NOMO-1 (cell line): Measurements from ENCODE around the gene AMBRA1.

ENCODE experiments used
- DNase-seq, 2 experiments: peaks; one replicate each; lab custom pipeline; 2025; ENCODE audit not compliant: unreplicated experiment in 2 of 2; lab: John Stamatoyannopoulos, UW

The AMBRA1 gene

DNA sequence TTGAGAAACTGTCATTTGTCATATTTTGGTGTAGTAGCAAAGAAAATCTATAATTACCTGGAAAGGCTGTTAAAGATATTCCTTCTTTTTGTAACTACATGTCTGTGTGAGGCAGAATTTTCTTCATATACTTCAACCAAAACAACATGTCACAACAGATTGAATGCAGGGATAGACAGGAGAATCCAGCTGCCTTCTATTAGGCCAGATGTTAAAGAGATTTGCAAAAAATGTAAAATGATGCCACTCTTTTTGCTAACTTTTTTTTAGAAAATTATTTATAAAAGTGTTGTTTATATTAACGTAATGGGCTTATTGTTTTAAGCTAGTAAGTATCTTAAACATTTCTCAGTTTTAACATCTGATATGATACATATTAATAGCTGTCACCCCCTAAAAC, 233.9 kb downstream of the AMBRA1 start:
- no peak for DNase-seq

DNA sequence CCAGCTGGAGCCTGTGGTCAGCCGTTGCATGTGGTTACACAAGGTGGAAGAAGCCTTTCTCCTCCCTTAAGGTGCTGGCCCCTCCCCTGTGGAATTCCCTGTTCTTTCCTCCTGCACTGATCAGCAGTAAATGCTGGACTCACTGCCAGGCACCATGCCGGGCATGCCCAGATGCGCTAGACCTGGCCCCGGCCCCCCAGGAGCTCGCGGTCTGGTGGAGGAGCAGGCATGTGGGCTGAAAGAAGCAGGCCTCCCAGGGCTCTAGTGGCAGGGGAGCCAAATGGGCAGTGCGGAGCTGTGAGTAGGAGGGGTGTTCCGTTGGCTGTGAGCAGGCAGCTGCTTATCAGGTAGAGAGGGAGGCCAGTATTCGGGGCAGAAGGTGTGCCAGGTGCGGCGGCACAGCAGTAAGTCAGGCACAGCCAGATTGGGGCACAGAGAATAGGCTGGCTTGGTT, 236.3 kb downstream of the AMBRA1 start:
- peak in 1 of 2 experiments; percentile 52 for DNase-seq

DNA sequence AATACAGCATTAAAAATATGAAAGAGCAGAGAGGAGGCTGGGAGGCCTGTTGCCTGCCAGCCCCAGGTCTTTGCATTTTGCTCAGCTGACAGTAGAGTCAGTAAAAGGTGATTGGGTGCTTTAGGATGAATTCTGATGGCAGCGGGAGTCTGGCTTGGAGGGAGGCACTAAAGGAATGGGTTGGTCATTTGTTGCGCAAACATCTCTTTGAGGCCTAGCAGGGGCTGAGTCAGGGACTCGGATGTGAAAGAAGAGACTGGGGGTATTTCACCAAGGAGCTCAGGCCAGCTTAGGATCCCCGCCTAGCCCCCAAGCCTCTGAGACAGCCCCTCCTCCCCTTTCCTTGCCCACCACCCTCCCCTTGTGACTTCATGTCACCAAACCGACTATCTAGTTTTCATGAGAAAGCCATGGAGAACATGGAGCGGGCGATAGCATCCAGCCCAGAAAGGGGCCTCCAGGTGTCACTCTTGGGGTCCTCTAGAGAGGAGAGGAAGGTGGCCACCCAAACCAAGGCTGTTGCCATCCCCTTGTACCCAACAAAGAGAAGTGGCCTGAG, 236.8 kb downstream of the AMBRA1 start:
- peak; percentile 72 to 79 for DNase-seq

DNA sequence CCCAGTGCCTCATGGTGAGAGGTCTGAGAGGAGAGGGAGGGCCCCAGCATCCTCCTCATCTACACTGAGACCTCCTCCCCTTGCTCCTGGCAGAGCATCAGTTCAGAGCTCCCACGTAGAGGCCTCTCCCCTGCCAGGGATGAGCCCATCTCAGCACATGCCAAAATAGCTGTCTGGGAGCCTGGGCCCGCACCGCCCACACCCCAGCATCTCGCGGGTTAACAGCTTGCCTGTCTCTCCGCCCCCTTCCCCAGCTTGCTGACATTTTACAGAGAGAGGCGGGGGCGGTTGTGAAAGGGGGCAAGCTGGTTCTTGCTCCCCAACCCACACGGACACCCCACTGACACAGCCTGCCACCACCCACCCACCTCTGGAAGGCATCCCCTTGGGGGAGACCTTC, 240.1 kb downstream of the AMBRA1 start:
- no peak for DNase-seq

DNA sequence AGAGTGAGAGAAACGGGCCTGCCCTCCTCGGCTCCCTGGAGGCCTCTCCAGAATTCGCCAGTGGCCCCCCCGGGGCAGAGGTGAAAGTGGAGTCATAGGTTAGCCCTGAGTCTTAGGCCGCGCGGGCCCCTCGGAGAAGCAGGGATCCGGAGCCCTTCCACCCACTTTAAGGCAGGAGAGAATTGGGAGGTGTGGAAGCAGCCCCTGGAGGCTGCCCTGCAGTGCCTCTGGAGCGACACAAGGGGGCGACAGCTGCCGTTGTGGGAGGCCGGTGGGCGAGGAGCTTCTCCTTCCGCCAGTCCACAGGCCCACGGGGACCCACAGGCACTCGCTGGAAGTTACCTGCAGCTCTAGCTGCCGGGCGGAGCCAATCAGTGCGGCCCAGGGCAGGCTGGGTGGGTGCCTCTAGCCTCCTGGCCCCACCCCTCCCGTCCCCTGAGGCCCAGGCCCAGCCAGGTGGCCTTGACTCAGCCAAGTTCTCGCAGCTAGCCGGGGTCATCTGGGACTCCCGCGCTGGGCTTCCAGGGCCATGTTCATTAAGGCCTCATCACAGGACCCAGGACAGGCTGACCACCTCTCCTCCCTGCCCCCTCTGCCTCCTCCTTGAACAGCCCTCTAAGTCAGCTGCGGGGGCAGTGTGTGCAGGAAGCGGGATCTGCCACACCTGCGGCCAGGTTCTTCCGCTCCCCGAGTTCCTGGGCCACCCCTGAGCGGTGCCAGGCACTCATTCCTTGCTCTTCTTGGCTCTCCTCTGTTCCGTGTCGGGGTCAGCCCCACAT, 241.6 kb downstream of the AMBRA1 start:
- DNase-seq, result peak; percentile 24 to 40

DNA sequence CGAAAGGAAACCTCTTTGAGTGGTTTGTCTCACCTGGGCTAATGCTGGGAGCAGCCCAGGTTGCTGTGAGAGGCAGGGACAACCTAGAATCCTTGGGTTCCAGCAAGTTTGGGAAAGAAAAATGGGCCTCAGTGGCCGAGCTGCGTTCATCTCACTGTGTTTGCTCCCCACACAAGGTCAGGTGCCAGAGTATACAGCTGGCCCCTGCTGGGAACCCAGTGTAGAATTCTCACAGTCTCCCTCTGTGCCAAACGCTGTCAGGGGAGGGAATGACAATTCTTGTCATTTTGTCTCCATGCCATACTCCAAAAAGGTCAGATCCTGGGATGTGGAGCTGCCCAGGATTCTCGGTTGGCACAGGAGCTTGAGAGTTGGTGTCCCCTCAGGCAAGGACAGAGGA, 242.2 kb downstream of the AMBRA1 start:
- no peak for DNase-seq

DNA sequence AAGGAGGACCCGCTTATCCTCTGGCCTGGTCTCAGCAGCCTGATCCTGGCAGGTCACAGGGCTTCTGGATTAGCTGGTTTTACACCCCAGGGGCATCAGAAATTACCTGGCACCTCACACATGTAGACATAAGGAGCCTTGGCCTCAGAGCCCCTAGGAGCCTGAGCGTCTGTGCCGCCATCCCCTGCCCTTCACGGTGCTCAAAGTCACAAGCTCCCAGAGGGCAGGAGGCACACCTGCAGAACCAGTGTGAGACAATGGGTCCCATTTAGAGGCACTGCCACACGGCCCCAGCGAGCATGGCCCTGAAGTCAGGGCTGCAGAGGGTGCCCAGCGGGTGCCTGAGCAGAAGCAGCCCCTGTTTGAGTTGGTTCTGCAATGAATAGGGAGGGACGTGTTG, 242.7 kb downstream of the AMBRA1 start:
- no peak for DNase-seq

DNA sequence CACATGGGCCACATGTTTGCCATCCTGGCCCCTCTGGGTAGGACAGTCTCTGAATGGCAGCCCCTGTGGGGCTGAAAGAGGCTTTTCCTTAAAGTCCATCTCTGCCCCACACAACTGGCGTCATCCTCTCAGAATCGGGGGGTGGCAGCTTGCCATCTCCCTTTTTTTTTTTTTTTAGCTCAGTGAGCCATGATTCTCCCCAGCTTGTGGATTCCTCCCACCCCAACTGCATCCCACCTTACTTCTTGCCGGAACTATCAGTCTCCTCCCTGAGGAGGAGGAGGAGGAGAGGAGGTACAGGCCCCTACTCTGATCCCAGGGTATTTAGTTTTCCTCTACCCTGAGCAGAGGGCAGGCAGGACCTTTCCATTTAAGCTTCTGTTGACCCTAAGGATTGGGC, 243.1 kb downstream of the AMBRA1 start:
- DNase-seq, result no peak

DNA sequence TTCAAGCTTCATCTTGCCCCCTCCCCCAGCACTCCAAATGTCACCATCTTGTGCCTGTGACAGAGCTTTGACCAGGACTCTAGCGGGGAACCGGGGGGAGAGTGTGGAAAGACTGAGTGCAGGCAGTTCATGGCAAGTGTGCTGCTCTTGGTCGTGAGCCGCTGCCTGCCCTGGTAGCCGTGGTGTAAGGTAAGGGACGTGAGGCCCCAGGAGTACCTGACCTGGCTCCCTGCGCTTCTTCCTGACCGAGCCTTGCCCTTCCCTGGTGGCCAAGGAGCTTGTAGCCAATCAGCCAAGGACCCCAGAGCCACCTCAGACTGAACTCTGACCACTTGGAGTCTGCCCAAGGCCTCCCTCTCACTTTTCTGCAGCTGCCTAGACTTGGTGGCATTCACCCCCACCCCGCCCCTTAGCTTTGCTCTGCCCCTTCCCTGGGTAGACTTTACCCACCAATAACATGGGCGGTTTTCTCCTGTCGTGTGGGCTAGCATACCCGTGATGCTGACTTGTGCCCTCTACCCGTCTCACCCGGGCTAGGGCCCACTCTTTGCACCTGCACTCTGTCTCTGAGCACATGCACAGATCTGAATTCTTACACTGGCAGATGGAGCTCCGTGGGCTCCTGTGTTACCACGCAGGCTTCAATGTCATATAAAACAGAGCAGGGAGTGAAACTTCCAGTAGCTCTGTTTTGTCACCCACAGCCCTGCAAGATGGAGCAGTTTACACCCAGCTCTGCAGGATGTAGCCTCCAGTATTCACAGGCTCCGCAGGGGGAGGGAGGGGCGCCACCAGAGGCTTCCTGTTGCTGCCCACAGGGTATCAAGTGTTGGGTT, 245.0 kb downstream of the AMBRA1 start:
- no peak for DNase-seq

DNA sequence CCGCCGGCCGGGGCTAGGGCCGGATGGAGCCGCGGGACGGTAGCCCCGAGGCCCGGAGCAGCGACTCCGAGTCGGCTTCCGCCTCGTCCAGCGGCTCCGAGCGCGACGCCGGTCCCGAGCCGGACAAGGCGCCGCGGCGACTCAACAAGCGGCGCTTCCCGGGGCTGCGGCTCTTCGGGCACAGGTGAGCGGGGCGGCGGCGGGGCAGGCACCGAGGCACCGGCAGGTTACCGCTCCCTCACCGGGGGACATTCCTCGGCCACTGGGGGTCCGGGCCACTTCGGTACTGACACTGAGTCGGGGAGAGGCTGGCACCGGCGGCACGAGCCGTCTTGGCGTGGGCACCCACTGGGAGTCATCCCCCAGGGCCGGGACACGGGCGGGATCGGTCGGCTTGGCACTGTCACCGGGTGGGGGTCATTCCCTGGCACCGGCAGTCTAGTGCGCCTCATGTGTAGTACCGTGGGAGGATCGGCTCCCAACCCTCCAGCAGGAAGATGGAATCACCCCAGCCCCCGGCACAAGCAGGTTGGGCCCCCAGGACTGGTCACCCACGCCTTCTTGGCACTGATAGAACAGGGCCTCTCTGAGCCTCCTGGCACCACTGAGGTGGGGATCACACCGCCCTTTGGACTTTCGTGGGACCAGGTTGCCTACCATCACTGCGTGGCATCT, 246.0 kb downstream of the AMBRA1 start:
- DNase-seq, result no peak

DNA sequence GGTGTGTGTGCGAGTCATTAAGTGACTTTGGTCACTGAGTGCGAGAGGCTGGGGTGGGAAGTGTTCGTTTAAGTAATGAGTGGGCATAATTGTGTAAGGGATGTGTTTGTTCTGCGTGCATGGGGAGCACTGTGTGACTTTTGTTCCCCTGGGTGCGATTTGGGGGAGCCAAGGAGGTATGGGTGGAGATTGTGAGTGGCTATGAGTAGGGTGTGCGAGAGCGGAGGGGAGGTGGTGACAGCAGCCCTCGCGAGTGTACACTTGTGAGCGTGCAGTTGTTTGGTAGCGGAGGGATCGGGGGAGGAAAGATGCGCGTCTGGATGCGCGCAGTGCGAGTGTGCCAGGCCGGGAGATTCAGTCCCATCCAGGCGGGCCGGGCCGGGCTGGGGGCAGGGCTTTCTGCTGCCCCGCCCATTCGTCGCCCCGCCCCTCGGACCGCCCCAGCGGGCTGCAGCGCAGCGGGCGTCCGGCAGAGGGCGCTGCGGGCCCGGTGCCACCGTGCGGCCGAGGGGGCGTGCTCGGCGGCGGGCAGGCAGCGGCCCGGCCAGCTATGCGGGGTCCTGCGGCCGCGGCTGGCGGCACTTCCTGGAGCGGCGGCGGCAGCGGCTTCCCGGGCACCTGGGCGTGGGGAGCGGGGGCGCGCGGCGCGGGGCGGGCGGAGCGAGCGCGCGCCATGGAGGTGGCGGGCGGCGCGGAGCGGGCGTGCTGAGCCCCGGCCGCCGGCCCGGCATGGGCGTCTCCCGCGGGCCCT, 246.8 kb downstream of the AMBRA1 start, which contains the start of gene DGKZ:
TSS of gene DGKZ (plus strand) at position 578 of the 751 bp plus-strand sequence. CDS start 197 bp downstream, outside the sequence.
- DNase-seq, result peak; percentile 66 to 83
